SU-DHL-6 (cell line): ENCODE data around the gene MYO10.

ENCODE experiments used
- CTCF ChIP-seq: fragments of 200-600 bp; sonication (generic); IDR thresholded peaks from one replicate; pipeline ENCODE4 v1.5.1; 2017; ENCODE audit warnings: antibody characterized with exemption, mild to moderate bottlenecking, low read length, moderate library complexity; ENCODE audit not compliant: insufficient read depth, poor library complexity, severe bottlenecking
- EZH2phosphoT487 ChIP-seq: fragments of 200-600 bp; sonication (generic), shearing (Covaris generic); conservative IDR thresholded peaks from 2 replicates; pipeline ENCODE4 v1.6.1; 2018; ENCODE audit warnings: mild to moderate bottlenecking, antibody characterized with exemption, low read length, moderate library complexity, mixed read lengths

- TF ChIP-seq CTCF (no peak), EZH2phosphoT487 (no peak)
These were observed 42.2 kb upstream of the MYO10 start for GRCh38 chr5:16978296-16978695.
